Stimulated activated CD8-positive, alpha-beta memory T cell treated with anti-CD3 and anti-CD28 coated beads, Interleukin-12 subunit alpha, Interleukin-12 subunit beta, amount 100 ng/mL, for 24 hours (primary cell): Measurements from ENCODE around the gene RASGRP4.
A peak's percentile ranks its signal among the peaks of the same experiment; 100 is the strongest.
"Not testable (repeated sequence)": the region's sequence is repeated elsewhere in the genome, so short reads cannot be mapped to it uniquely, and the experiment has no call there.

Experiments
- DNase-seq: peaks from one replicate; pipeline ENCODE4 v3.0.0-alpha.2; 2020; ENCODE audit errors: extremely low read depth

Gene RASGRP4

GRCh38 chr19:38417146-38417543 is 8.9 kb downstream of the RASGRP4 start:
- DNase-seq: no peak

- DNase-seq: no peak
Observed at GRCh38 chr19:38413416-38413815, 12.6 kb downstream of the RASGRP4 start.

GRCh38 chr19:38412961-38413360 is 13.1 kb downstream of the RASGRP4 start:
- no peak for DNase-seq

- no peak for DNase-seq
Observed at GRCh38 chr19:38412491-38412890, 13.5 kb downstream of the RASGRP4 start.

- DNase-seq: not testable (repeated sequence)
Observed at GRCh38 chr19:38411898-38412297, 14.1 kb downstream of the RASGRP4 start.

GRCh38 chr19:38411041-38411712 is 14.8 kb downstream of the RASGRP4 start:
- DNase-seq: no peak

- DNase-seq: not testable (repeated sequence)
Observed at GRCh38 chr19:38410407-38410806, 15.6 kb downstream of the RASGRP4 start.

GRCh38 chr19:38409631-38410133 is 16.3 kb downstream of the RASGRP4 start:
- DNase-seq: no peak

- no peak for DNase-seq
Observed at GRCh38 chr19:38405276-38405675, 20.7 kb downstream of the RASGRP4 start.

- no peak for DNase-seq
Observed at GRCh38 chr19:38404858-38405257, 21.2 kb downstream of the RASGRP4 start.

- peak; percentile 86 for DNase-seq
Observed at GRCh38 chr19:38402967-38403674, 22.9 kb downstream of the RASGRP4 start, which contains the start of gene FAM98C. TSS of gene FAM98C (plus strand) at chr19:38403093. CDS start at chr19:38403154, 61 bp downstream.

GRCh38 chr19:38402623-38402966 is 23.4 kb downstream of the RASGRP4 start:
- DNase-seq: no peak

GRCh38 chr19:38401148-38401547 is 24.9 kb downstream of the RASGRP4 start:
- no peak for DNase-seq

GRCh38 chr19:38400361-38400760 is 25.7 kb downstream of the RASGRP4 start:
- no peak for DNase-seq

- no peak for DNase-seq
Observed at GRCh38 chr19:38399537-38399936, 26.5 kb downstream of the RASGRP4 start.

- no peak for DNase-seq
Observed at GRCh38 chr19:38399081-38399480, 26.9 kb downstream of the RASGRP4 start.

- DNase-seq: no peak
Observed at GRCh38 chr19:38395381-38396114, 30.5 kb downstream of the RASGRP4 start.

GRCh38 chr19:38394488-38394887 is 31.5 kb downstream of the RASGRP4 start:
- peak; percentile 40 for DNase-seq

- no peak for DNase-seq
Observed at GRCh38 chr19:38392707-38393308, 33.2 kb downstream of the RASGRP4 start.

GRCh38 chr19:38391911-38392464 is 34.0 kb downstream of the RASGRP4 start:
- DNase-seq: no peak
